IPS-11a (cell line): ENCODE data around the gene ZNF407.

ENCODE experiments used
- H3K4me3 ChIP-seq: one replicate; pipeline ENCODE4 v1.5.1; 2013; ENCODE audit warnings: low read depth, low read length, control low read depth

ZNF407 gene

GRCh38 chr18:75041586-75041985 lies 443.9 kb downstream of the ZNF407 start:
- H3K4me3 ChIP-seq: no peak overlapping the region

GRCh38 chr18:75043478-75043877 lies 445.8 kb downstream of the ZNF407 start:
- no peak overlapping the region for H3K4me3 ChIP-seq

- no peak overlapping the region for H3K4me3 ChIP-seq
Observed at GRCh38 chr18:75044296-75044695, 446.6 kb downstream of the ZNF407 start.

GRCh38 chr18:75044791-75045190 lies 447.1 kb downstream of the ZNF407 start:
- H3K4me3 ChIP-seq: no peak overlapping the region

GRCh38 chr18:75045272-75045671 lies 447.6 kb downstream of the ZNF407 start:
- no peak overlapping the region for H3K4me3 ChIP-seq

GRCh38 chr18:75047240-75047961 lies 449.7 kb downstream of the ZNF407 start:
- H3K4me3 ChIP-seq: no peak overlapping the region

- H3K4me3 ChIP-seq: no peak overlapping the region
Observed at GRCh38 chr18:75048776-75049454, 451.2 kb downstream of the ZNF407 start.

GRCh38 chr18:75049455-75049789 lies 451.8 kb downstream of the ZNF407 start:
- no peak overlapping the region for H3K4me3 ChIP-seq

- H3K4me3 ChIP-seq: no peak overlapping the region
Observed at GRCh38 chr18:75051757-75052156, 454.1 kb downstream of the ZNF407 start.

GRCh38 chr18:75052475-75052874 lies 454.8 kb downstream of the ZNF407 start:
- no peak overlapping the region for H3K4me3 ChIP-seq

- no peak overlapping the region for H3K4me3 ChIP-seq
Observed at GRCh38 chr18:75053028-75053629, 455.5 kb downstream of the ZNF407 start.

GRCh38 chr18:75054046-75054445 lies 456.4 kb downstream of the ZNF407 start:
- H3K4me3 ChIP-seq: no peak overlapping the region

GRCh38 chr18:75054611-75055010 lies 456.9 kb downstream of the ZNF407 start:
- H3K4me3 ChIP-seq: no peak overlapping the region

GRCh38 chr18:75057169-75057960 lies 459.7 kb downstream of the ZNF407 start:
- H3K4me3 ChIP-seq: no peak overlapping the region

GRCh38 chr18:75060185-75060584 lies 462.5 kb downstream of the ZNF407 start:
- H3K4me3 ChIP-seq: no peak overlapping the region

GRCh38 chr18:75062297-75062886 lies 464.7 kb downstream of the ZNF407 start:
- H3K4me3 ChIP-seq: no peak overlapping the region

GRCh38 chr18:75063196-75063595 lies 465.5 kb downstream of the ZNF407 start:
- no peak overlapping the region for H3K4me3 ChIP-seq

GRCh38 chr18:75063615-75064512 lies 466.2 kb downstream of the ZNF407 start:
- no peak overlapping the region for H3K4me3 ChIP-seq

- H3K4me3 ChIP-seq: no peak overlapping the region
Observed at GRCh38 chr18:75064513-75064905, 466.8 kb downstream of the ZNF407 start.
